ENCODE results near the gene ZNF573.

- TF ChIP-seq CTCF (IDR thresholded peaks at IDR 0.05; ENCODE audit: low read depth, low read length) (no peak), POLR2A (IDR thresholded peaks at IDR 0.05; ENCODE audit: extremely low read depth, insufficient read length) (no peak)
These were observed 24.0 kb upstream of the ZNF573 start for GRCh38 chr19:37803249-37803840.

Data from NB4 (cell line).